HG03097 (cell line): ENCODE measurements around the gene SPINK14.

Experiments used
- ATAC-seq: cut with Tn5 transposase; IDR thresholded peaks from one replicate; pipeline ENCODE4 v1.9.1; 2021; ENCODE audit not compliant: unreplicated experiment, low FRiP score

SPINK14 gene

DNA sequence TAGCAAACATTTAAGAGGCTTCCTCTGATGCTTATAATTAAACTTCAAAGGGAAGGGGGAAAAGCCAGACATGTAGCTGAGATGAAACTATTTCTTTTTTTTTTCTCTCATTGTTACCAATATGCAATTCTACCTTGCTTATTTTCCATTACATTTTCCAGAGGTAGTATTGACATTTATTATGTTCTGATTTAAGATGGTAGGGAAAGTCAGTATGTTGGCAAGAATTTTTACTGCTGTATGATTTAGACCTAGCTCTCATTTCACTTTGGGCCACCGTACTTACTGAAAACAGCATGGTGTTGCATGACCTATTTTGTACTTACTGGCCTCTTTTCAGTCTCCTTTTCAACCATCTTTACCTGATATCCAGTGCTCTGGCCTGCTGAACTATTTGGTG, 24.9 kb downstream of the SPINK14 start:
- no peak for ATAC-seq

GRCh38 chr5:148201151-148201550, 32.8 kb downstream of the SPINK14 start:
- ATAC-seq: no peak

DNA sequence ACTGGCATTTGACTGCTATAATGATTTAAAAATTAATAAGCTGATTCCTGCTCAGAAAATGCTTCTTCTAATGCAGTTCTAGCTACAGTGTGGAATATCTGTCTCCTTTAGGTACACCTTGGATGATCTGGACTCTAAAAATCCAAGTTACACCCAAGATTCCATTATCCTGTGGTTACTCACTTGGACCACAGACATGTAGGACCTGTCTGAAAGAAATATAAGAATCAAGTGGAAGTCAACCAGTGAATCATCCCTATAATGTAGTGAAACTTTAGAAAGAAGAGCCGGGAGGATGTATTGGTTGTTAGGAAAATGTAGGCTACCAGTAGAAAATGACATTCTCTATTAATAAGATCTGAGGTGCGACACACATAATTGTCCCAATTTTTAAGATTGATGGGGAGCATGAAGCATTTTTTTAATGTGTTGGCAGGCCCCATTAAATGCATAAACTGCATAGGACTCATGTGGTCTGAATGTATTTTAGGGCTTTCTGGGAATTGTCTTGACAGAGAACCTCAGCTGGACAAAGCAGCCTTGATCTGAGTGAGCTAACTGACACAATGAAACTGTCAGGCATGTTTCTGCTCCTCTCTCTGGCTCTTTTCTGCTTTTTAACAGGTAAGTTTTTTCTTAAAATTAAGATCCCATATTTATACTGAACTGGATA, 34.3 kb downstream of the SPINK14 start, which contains the start of gene SPINK6:
SPINK6 (plus strand) TSS at position 512 of the 673 bp plus-strand sequence; CDS start at position 567, 55 bp downstream.
- ATAC-seq: no peak

DNA sequence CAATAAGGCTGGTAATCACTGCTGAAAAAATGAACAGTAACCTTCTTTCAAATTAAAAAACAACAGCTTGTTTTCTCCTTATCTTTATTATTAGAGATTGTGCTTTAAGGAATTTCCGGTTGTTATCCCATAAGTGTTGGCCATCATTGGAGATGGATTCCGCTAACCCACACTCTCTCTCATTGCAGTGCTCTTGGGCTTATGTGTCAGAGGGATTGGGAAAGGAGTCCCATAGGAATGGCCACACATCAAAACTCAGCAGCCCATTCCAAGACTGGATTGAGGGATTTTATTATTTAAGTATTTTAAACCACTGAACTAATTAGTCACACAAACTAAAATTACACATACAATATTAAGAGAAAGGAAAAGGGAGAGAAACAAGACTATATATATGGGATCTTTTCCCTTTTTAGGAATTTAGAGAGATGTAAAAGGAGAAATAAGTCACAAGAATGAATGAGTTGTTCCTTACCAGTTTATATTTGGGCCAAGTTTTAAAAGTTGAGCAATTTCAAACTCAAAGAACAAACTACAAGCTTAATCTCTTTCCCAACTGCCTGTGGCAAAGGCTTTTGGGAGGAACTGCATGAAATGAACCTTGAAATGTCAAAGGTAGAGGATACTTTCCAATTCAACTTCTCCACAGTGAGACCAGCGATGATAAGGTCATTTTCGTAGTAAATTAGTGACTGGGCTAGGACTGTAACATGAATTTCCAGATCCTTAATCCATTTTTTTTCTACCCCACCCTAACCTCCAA, 36.9 kb downstream of the SPINK14 start:
- no peak for ATAC-seq

DNA sequence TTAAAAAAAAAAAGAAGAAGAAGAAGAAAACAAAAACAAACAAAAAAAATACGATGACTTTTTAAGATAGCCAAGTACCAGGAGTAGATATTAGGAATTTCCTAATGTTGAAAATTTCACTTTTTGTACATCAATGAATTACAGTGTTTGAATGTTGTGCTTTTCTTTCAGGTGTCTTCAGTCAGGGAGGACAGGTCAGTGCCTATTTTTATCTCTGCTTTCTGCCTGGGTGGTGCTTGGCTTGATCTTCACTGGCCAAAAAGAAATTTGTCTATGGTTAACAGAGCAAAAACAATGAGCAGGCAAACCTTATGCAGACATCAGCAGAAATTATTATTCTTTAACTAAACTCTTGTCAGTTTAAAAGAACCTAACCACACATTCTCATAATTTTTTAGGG, 37.5 kb downstream of the SPINK14 start:
- ATAC-seq: no peak

DNA sequence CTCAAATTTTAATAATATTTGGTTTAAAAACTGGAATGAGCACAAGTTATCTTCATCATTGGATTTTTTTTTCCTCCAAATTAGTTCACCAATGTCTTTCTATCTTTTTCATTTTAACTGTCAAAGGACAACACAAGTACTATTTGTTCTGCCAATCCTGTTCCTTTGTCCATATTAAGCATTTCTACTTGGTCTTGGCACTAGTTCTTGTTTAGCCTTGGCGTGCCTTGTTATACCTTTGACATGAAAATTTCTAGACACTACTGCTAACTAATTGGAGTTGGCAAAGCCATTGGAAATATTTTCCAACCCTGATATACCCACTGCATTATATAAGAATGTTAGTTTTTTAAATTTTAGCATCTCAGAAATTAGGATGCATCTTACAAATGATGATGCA, 38.3 kb downstream of the SPINK14 start:
- ATAC-seq: no peak

GRCh38 chr5:148208226-148208625, 39.9 kb downstream of the SPINK14 start:
- ATAC-seq: no peak

DNA sequence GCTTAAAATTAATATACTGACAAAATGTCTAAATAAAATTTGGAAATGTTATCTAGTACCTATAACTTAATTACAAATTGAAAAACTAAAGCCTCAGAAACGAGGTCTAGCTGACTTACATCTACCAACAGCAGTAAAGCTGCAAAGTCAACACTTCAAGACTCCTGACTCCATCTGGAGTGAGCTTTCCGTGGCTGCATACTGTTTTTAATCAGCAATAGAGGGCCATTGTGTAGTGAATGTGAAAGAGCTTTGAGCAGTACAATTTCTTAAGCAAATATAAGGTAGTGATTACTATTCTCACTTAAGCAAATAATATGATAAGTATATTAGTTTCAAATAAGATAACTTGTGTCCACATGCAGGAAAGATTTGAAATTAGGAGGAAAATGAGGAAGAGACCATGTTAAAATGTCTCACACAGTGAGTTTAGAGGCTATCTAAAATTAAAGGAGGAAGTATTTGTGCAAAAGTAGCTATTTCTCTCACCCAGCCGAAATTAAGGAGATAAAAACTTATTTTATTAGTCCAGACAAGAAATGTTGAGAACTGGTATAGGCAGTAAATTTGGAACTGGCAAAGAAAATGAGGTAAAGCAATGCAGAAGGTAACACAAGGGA, 40.9 kb downstream of the SPINK14 start:
- no peak for ATAC-seq

DNA sequence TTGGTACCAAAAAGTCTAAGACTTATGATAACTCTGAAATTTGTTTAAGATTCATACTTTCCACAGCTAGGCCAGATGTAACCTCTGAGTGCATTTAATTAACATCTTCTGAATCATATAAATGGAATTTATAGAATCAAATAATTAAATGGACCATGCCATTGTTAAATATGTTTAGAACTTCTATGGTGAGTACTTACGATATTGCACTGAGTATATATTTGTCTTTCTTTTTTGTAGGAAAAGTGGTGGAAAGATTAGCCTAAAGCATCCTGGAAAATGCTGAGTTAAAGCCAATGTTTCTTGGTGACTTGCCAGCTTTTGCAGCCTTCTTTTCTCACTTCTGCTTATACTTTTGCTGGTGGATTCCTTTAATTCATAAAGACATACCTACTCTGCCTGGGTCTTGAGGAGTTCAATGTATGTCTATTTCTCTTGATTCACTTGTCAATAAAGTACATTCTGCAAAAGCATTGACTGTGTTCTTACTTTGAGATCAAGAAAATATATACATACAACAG, 46.4 kb downstream of the SPINK14 start:
- no peak for ATAC-seq

GRCh38 chr5:148221508-148221907, 53.2 kb downstream of the SPINK14 start:
- no peak for ATAC-seq

- ATAC-seq: no peak
Measured at GRCh38 chr5:148224117-148224742, 55.9 kb downstream of the SPINK14 start.
